HepG2 (cell line): ENCODE results near the gene TTC9. TPM values are rescaled to one million over a fixed set of nuclear protein-coding genes. Genes with fewer than 3 reads are reported as not detected.

Experiments
- NCOA2 ChIP-seq: sonication (generic); formaldehyde crosslinking; IDR thresholded peaks from 2 replicates; pipeline ENCODE4 v1.8.0; 2022; ENCODE audit warnings: inconsistent platforms
- SMC3 ChIP-seq: IDR thresholded peaks from 2 replicates; pipeline ENCODE4 v1.6.1; 2011; ENCODE audit warnings: low read length, improper control_type of control experiment
- ZNF556 ChIP-seq: sonication (generic); formaldehyde crosslinking; IDR thresholded peaks from 2 replicates; pipeline ENCODE4 v1.4.0; 2020; ENCODE audit warnings: mild to moderate bottlenecking, missing genetic modification reagents, borderline replicate concordance
- polyA plus RNA-seq, 8 experiments: library from polyadenylated mRNA; depleted of rRNA in 3 of 8; stranded (reverse) in 7 of 8; unstranded in 1 of 8; fragments of >200 nt; fragmentation: Illumina TruSeq in 4 of 8; extraction: Trizol in 4 of 8; gene quantifications; 2 replicates each; pipeline versions ENCODE4 v1.2.1 to v1.2.3, GENCODE V29; 2011 to 2016; ENCODE audit warnings: low read depth in 4 of 8, missing spikeins in 1 of 8, mixed read lengths in 1 of 8; ENCODE audit not compliant: insufficient read depth in 1 of 8
- total RNA-seq, 5 experiments: library from RNA; depleted of rRNA; stranded (reverse); fragments of >200 nt; fragmentation: Illumina TruSeq; extraction: Trizol; gene quantifications; 2 replicates each; pipeline ENCODE4 v1.2.3, GENCODE V29; 2016; ENCODE audit warnings: low read depth in 1 of 5
- TF ChIP-seq, protein P1 (sequence below): IDR thresholded peaks from 2 replicates; pipeline ENCODE4 v1.6.1; 2012; ENCODE audit warnings: low read length, improper control_type of control experiment
- TF ChIP-seq, protein P2 (sequence below): sonication (generic); formaldehyde crosslinking; IDR thresholded peaks from 2 replicates; pipeline ENCODE4 v1.4.0; 2020; ENCODE audit warnings: mild to moderate bottlenecking, missing genetic modification reagents

The TTC9 gene
- total and polyA plus RNA-seq, 2 of the 13 experiments (the other 11 are each of a cell fraction or from before 2014, with no cell fraction given) = 0.13 to 0.30 TPM

DNA sequence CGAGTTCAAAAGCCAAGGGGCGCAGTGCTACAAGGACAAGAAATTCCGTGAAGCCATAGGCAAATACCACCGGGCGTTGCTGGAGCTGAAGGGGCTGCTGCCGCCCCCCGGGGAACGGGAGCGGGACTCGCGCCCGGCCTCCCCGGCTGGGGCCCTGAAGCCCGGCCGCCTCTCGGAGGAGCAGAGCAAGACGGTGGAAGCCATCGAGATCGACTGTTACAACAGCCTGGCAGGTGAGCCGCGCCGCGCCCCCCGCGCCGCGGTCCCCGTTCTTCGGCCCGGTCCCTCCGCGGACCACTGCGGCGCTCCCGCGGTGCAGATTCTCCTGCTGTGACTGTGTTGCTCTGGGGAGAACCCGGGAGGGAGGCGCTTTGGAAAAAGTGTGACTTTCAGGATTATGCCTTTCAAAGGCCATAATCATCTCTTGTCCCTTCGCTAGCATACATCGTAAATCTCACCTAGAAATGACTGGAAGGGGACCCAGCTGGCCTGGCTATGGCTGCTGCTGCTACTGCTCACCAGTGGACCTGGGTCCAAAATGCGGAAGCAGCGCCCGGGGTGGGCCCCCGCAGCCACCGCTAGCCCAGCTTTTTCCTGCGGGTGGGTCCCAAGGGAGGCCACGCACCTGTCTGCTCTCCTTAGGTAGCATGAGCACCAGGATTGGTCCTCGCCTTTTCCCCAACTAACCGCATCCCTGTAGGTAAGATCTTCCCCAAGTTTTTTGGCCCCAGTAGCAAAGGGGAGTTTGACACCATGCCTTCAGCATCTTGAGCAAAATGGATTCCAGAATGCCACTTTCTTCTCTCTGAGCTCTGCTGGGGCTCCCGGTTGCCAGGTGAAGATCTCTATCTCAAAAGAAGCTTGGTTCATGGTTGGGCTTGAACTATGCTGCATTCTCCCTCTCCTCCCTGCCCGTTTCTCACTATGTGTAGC is 853 bp downstream of the TTC9 start (continued):
- TF ChIP-seq, protein P1, sequence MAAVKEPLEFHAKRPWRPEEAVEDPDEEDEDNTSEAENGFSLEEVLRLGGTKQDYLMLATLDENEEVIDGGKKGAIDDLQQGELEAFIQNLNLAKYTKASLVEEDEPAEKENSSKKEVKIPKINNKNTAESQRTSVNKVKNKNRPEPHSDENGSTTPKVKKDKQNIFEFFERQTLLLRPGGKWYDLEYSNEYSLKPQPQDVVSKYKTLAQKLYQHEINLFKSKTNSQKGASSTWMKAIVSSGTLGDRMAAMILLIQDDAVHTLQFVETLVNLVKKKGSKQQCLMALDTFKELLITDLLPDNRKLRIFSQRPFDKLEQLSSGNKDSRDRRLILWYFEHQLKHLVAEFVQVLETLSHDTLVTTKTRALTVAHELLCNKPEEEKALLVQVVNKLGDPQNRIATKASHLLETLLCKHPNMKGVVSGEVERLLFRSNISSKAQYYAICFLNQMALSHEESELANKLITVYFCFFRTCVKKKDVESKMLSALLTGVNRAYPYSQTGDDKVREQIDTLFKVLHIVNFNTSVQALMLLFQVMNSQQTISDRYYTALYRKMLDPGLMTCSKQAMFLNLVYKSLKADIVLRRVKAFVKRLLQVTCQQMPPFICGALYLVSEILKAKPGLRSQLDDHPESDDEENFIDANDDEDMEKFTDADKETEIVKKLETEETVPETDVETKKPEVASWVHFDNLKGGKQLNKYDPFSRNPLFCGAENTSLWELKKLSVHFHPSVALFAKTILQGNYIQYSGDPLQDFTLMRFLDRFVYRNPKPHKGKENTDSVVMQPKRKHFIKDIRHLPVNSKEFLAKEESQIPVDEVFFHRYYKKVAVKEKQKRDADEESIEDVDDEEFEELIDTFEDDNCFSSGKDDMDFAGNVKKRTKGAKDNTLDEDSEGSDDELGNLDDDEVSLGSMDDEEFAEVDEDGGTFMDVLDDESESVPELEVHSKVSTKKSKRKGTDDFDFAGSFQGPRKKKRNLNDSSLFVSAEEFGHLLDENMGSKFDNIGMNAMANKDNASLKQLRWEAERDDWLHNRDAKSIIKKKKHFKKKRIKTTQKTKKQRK = no peak
- TF ChIP-seq SMC3 = no peak
- TF ChIP-seq, protein P2, sequence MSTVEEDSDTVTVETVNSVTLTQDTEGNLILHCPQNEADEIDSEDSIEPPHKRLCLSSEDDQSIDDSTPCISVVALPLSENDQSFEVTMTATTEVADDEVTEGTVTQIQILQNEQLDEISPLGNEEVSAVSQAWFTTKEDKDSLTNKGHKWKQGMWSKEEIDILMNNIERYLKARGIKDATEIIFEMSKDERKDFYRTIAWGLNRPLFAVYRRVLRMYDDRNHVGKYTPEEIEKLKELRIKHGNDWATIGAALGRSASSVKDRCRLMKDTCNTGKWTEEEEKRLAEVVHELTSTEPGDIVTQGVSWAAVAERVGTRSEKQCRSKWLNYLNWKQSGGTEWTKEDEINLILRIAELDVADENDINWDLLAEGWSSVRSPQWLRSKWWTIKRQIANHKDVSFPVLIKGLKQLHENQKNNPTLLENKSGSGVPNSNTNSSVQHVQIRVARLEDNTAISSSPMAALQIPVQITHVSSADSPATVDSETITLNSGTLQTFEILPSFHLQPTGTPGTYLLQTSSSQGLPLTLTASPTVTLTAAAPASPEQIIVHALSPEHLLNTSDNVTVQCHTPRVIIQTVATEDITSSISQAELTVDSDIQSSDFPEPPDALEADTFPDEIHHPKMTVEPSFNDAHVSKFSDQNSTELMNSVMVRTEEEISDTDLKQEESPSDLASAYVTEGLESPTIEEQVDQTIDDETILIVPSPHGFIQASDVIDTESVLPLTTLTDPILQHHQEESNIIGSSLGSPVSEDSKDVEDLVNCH (CRISPR knock-in tag) = no peak
- no peak for TF ChIP-seq NCOA2 (CRISPR knock-in tag)
- no peak for TF ChIP-seq ZNF556 (CRISPR knock-in tag)
